ENCODE measurements around the gene KIAA0319L. TPM values are rescaled to one million over a fixed set of nuclear protein-coding genes. Genes with fewer than 3 reads are reported as not detected.

The KIAA0319L gene
- total RNA-seq, 1 experiment from 2014 or later = 60.0 TPM

DNA sequence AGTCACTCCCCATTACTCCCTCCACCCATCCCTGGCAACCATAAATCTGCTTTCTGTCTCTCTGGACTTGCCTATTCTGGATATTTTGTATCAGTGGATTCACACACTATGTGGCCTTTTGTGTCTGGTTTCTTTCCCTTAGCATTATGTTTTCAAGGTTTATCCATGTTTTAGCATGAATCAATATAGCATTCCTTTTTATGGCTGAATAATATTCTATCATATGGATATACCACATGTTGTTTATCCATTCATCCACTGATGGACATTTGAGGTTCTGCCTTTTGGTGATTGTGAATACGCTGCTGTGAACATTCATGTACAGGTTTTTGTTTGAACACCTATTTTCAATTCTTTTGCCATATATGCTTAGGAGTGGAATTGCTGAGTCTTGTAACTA lies 148.3 kb downstream of the KIAA0319L start:
- no peaks in the 10 kb centered on the region for H3K4me1 ChIP-seq (ENCODE audit: control insufficient read depth, insufficient read depth, low read length)
- in situ Hi-C loops (cut with HindIII; ENCODE audit: low pct_unique_long_range_greater_than_20kb, low sequenced_read_pairs) = no loop called here
- intact Hi-C loops (cut with micrococcal nuclease; ENCODE audit: unreplicated experiment) = no loop called here
- no peak overlapping the region for H3K27ac ChIP-seq (ENCODE audit: low read length)
- H3K9me3 ChIP-seq (ENCODE audit: control insufficient read depth, insufficient read depth, low read depth, low read length) = no peaks in the 10 kb centered on the region
- ATAC-seq (no peak), DNase-seq (ENCODE audit: low read depth, low spot score) (no peak)
- TF ChIP-seq SIN3A (IDR thresholded peaks at IDR 0.05; ENCODE audit: borderline replicate concordance, insufficient read depth, low read depth, low read length) (no peak), POLR2AphosphoS5 (IDR thresholded peaks at IDR 0.05; ENCODE audit: low read depth, low read length) (no peak), CTCF (IDR thresholded peaks at IDR 0.05) (no peak), TCF7L2 (IDR thresholded peaks at IDR 0.05; ENCODE audit: low read depth, low read length) (no peak)
- TF ChIP-seq, protein P1, sequence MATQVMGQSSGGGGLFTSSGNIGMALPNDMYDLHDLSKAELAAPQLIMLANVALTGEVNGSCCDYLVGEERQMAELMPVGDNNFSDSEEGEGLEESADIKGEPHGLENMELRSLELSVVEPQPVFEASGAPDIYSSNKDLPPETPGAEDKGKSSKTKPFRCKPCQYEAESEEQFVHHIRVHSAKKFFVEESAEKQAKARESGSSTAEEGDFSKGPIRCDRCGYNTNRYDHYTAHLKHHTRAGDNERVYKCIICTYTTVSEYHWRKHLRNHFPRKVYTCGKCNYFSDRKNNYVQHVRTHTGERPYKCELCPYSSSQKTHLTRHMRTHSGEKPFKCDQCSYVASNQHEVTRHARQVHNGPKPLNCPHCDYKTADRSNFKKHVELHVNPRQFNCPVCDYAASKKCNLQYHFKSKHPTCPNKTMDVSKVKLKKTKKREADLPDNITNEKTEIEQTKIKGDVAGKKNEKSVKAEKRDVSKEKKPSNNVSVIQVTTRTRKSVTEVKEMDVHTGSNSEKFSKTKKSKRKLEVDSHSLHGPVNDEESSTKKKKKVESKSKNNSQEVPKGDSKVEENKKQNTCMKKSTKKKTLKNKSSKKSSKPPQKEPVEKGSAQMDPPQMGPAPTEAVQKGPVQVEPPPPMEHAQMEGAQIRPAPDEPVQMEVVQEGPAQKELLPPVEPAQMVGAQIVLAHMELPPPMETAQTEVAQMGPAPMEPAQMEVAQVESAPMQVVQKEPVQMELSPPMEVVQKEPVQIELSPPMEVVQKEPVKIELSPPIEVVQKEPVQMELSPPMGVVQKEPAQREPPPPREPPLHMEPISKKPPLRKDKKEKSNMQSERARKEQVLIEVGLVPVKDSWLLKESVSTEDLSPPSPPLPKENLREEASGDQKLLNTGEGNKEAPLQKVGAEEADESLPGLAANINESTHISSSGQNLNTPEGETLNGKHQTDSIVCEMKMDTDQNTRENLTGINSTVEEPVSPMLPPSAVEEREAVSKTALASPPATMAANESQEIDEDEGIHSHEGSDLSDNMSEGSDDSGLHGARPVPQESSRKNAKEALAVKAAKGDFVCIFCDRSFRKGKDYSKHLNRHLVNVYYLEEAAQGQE (IDR thresholded peaks at IDR 0.05; ENCODE audit: insufficient read depth in 1 of 2, low read depth in 2 of 2, low read length in 1 of 2) = no peak
- peaks cover 10% of the 10 kb centered on the region; the same call in 1 of the 2 replicates for H3K36me3 ChIP-seq (ENCODE audit: control insufficient read depth, insufficient read depth, low read length)
- POLR2A ChIA-PET = no interaction called here
- CTCF ChIA-PET = no interaction called here
- no TSS peak for BruUV-seq (replicated peaks)
- H3K27me3 ChIP-seq (ENCODE audit: control insufficient read depth, insufficient read depth, low read length) = no peaks in the 10 kb centered on the region
- H3K4me3 ChIP-seq (ENCODE audit: low read depth in 2 of 2, low read length in 2 of 2) = no peak overlapping the region

- CTCF ChIA-PET = no interaction called here
- POLR2A ChIA-PET = interaction anchor here (0.6 kb wide), 1 partner anchor 161 kb away, joined by 5 read pairs; no protein-coding TSS in a partner anchor
Observed at GRCh38 chr1:35407743-35408142, 149.5 kb downstream of the KIAA0319L start.

GRCh38 chr1:35406103-35406502 lies 151.1 kb downstream of the KIAA0319L start:
- no peak for DNase-seq (ENCODE audit: low read depth, low spot score)
- Histone ChIP-seq H3K9me3 (ENCODE audit: control insufficient read depth, insufficient read depth, low read depth, low read length) (no peaks in the 10 kb centered on the region), H3K4me3 (ENCODE audit: low read depth in 2 of 2, low read length in 2 of 2) (no peak overlapping the region), H3K4me1 (ENCODE audit: control insufficient read depth, insufficient read depth, low read length) (no peaks in the 10 kb centered on the region), H3K36me3 (ENCODE audit: control insufficient read depth, insufficient read depth, low read length) (peaks cover 15% of the 10 kb centered on the region; the same call in 1 of the 2 replicates), H3K27ac (ENCODE audit: low read length) (no peak overlapping the region), H3K27me3 (ENCODE audit: control insufficient read depth, insufficient read depth, low read length) (no peaks in the 10 kb centered on the region)
- intact Hi-C loops (cut with micrococcal nuclease; ENCODE audit: unreplicated experiment) (no loop called here), in situ Hi-C loops (cut with HindIII; ENCODE audit: low pct_unique_long_range_greater_than_20kb, low sequenced_read_pairs) (no loop called here)
- BruUV-seq (replicated peaks) = no TSS peak
- ChIA-PET CTCF (no interaction called here), POLR2A (no interaction called here)
- TF ChIP-seq POLR2AphosphoS5 (IDR thresholded peaks at IDR 0.05; ENCODE audit: low read depth, low read length) = no peak
- no peak for TF ChIP-seq SIN3A (IDR thresholded peaks at IDR 0.05; ENCODE audit: borderline replicate concordance, insufficient read depth, low read depth, low read length)
- TF ChIP-seq TCF7L2 (IDR thresholded peaks at IDR 0.05; ENCODE audit: low read depth, low read length) = no peak
- TF ChIP-seq, protein P1 (IDR thresholded peaks at IDR 0.05; ENCODE audit: insufficient read depth in 1 of 2, low read depth in 2 of 2, low read length in 1 of 2) = no peak
- no peak for TF ChIP-seq CTCF (IDR thresholded peaks at IDR 0.05)
- ATAC-seq = no peak

More at GRCh38 chr1:35407743-35408142, 149.5 kb downstream of the KIAA0319L start:
- H3K36me3 ChIP-seq (ENCODE audit: control insufficient read depth, insufficient read depth, low read length) = peaks cover 12% of the 10 kb centered on the region; the same call in 1 of the 2 replicates
- H3K27ac ChIP-seq (ENCODE audit: low read length) = no peak overlapping the region
- no peaks in the 10 kb centered on the region for H3K27me3 ChIP-seq (ENCODE audit: control insufficient read depth, insufficient read depth, low read length)
- no peak for DNase-seq (ENCODE audit: low read depth, low spot score)
- BruUV-seq (replicated peaks) = TSS peak; percentile 10
- H3K4me3 ChIP-seq (ENCODE audit: low read depth in 2 of 2, low read length in 2 of 2) = no peak overlapping the region
- in situ Hi-C loops (cut with HindIII; ENCODE audit: low pct_unique_long_range_greater_than_20kb, low sequenced_read_pairs) = no loop called here
- no peaks in the 10 kb centered on the region for H3K9me3 ChIP-seq (ENCODE audit: control insufficient read depth, insufficient read depth, low read depth, low read length)
- intact Hi-C loops (cut with micrococcal nuclease; ENCODE audit: unreplicated experiment) = no loop called here
- no peaks in the 10 kb centered on the region for H3K4me1 ChIP-seq (ENCODE audit: control insufficient read depth, insufficient read depth, low read length)
- no peak for ATAC-seq
- no peak for TF ChIP-seq SIN3A (IDR thresholded peaks at IDR 0.05; ENCODE audit: borderline replicate concordance, insufficient read depth, low read depth, low read length)
- TF ChIP-seq POLR2AphosphoS5 (IDR thresholded peaks at IDR 0.05; ENCODE audit: low read depth, low read length) = no peak

Measured in Panc1 (cell line).